NCI-H187 treated with DMSO at 0.1 percent for 48 hours (cell line): ENCODE data around the gene MSANTD1.

Experiments used
- DNase-seq: peaks from one replicate; lab custom pipeline; 2025; lab: John Stamatoyannopoulos, UW

MSANTD1 gene

GRCh38 chr4:3263876-3264193, 14.9 kb downstream of the MSANTD1 start:
- no peak for DNase-seq

GRCh38 chr4:3266076-3266475, 17.1 kb downstream of the MSANTD1 start:
- no peak for DNase-seq

GRCh38 chr4:3267576-3268394, 18.8 kb downstream of the MSANTD1 start:
- DNase-seq: no peak

- DNase-seq: no peak
Measured at GRCh38 chr4:3268395-3269104, 19.6 kb downstream of the MSANTD1 start.

- no peak for DNase-seq
Measured at GRCh38 chr4:3269105-3269927, 20.4 kb downstream of the MSANTD1 start.

- DNase-seq: no peak
Measured at GRCh38 chr4:3269991-3270611, 21.1 kb downstream of the MSANTD1 start.

- DNase-seq: no peak
Measured at GRCh38 chr4:3271131-3271530, 22.2 kb downstream of the MSANTD1 start.

GRCh38 chr4:3276986-3277385, 28.0 kb downstream of the MSANTD1 start:
- DNase-seq: no peak

GRCh38 chr4:3280466-3280865, 31.5 kb downstream of the MSANTD1 start:
- DNase-seq: no peak

- no peak for DNase-seq
Measured at GRCh38 chr4:3283483-3283882, 34.5 kb downstream of the MSANTD1 start.

GRCh38 chr4:3283916-3284315, 35.0 kb downstream of the MSANTD1 start:
- no peak for DNase-seq

- no peak for DNase-seq
Measured at GRCh38 chr4:3284734-3285557, 36.0 kb downstream of the MSANTD1 start.

- no peak for DNase-seq
Measured at GRCh38 chr4:3285558-3286334, 36.8 kb downstream of the MSANTD1 start.

- DNase-seq: no peak
Measured at GRCh38 chr4:3286335-3287175, 37.6 kb downstream of the MSANTD1 start.

GRCh38 chr4:3287271-3287971, 38.5 kb downstream of the MSANTD1 start:
- DNase-seq: no peak

- no peak for DNase-seq
Measured at GRCh38 chr4:3287972-3288570, 39.1 kb downstream of the MSANTD1 start.

- DNase-seq: no peak
Measured at GRCh38 chr4:3288571-3289094, 39.7 kb downstream of the MSANTD1 start.

GRCh38 chr4:3290476-3290875, 41.5 kb downstream of the MSANTD1 start:
- DNase-seq: no peak
